Gastroesophageal sphincter (tissue), 4 donors: Measurements from ENCODE around the gene PPARA. TPM values are rescaled to one million over a fixed set of nuclear protein-coding genes. Genes with fewer than 3 reads are reported as not detected.

Experiments
- ATAC-seq: fragments of 150-250 bp; one replicate; pipeline ENCODE4 v1.9.1; 2016; ENCODE audit warnings: mild to moderate bottlenecking, moderate library complexity
- H3K27ac ChIP-seq, 4 donors: fragments of 200-600 bp; sonication (generic) in 3 of 4; 1 replicate in 3 of 4; 2 replicates in 1 of 4; pipeline ENCODE4 v1.5.1; 2016 to 2019
- H3K27me3 ChIP-seq: fragments of 200-600 bp; sonication (generic); one replicate; pipeline ENCODE4 v1.5.1; 2019
- H3K36me3 ChIP-seq, 2 donors: fragments of 200-600 bp; sonication (generic); one replicate each; pipeline ENCODE4 v1.5.1; 2019; ENCODE audit warnings: control low read depth in 1 of 2
- H3K4me1 ChIP-seq, 3 donors: fragments of 200-600 bp; sonication (generic); 1 replicate in 2 of 3; 2 replicates in 1 of 3; pipeline ENCODE4 v1.5.1; 2016 to 2019; ENCODE audit warnings: control low read depth in 2 of 3
- H3K4me3 ChIP-seq, 2 donors: fragments of 200-600 bp; sonication (generic); one replicate each; pipeline ENCODE4 v1.5.1; 2019; ENCODE audit warnings: mild to moderate bottlenecking in 1 of 2, moderate library complexity in 1 of 2
- H3K9me3 ChIP-seq, 3 donors: fragments of 200-600 bp; sonication (generic); one replicate each; pipeline ENCODE4 v1.5.1; 2017 to 2019; ENCODE audit warnings: control low read depth in 2 of 3
- CTCF ChIP-seq, 4 experiments: fragments of 200-600 bp in 2 of 4; fragments of 450-650 bp in 2 of 4; sonication (generic) in 1 of 4; IDR thresholded peaks; one replicate each; pipeline ENCODE4 v1.5.1; 2017 to 2019; ENCODE audit warnings: antibody characterized with exemption in 4 of 4, mild to moderate bottlenecking in 2 of 4, moderate library complexity in 2 of 4
- EP300 ChIP-seq: sonication (generic); formaldehyde crosslinking; IDR thresholded peaks from one replicate; pipeline ENCODE4 v1.6.1; 2017; ENCODE audit warnings: antibody characterized with exemption, mild to moderate bottlenecking
- POLR2A ChIP-seq, 2 donors: fragments of 450-650 bp; IDR thresholded peaks; one replicate each; pipeline ENCODE4 v1.6.1; 2017; ENCODE audit warnings: antibody characterized with exemption in 2 of 2, mild to moderate bottlenecking in 2 of 2, moderate library complexity in 1 of 2
- POLR2AphosphoS5 ChIP-seq: sonication (generic); formaldehyde crosslinking; IDR thresholded peaks from one replicate; pipeline ENCODE4 v1.6.1; 2017; ENCODE audit warnings: antibody characterized with exemption
- WGBS, 2 donors: methylation state at CpG; one replicate each; pipeline ENCODE4 v1.1.5; 2018; ENCODE audit warnings: low coverage in 1 of 2; 5-methylcytosine and 5-hydroxymethylcytosine counted together
- total RNA-seq, 4 donors: library from RNA; depleted of rRNA; stranded (reverse); fragments of >200 nt; gene quantifications; one replicate each; pipeline ENCODE4 v1.1.0, GENCODE V29; 2016

PPARA gene
- total RNA-seq, 4 donors from 2014 or later: 19.5 to 28.5 (median 26.9) TPM

- Histone ChIP-seq H3K36me3 (peaks cover 0 to 97% of the 10 kb centered on the region in 2 donors), H3K27ac (peak overlapping the region in 3 of 4 donors; percentile 80 to 97 (median 87)), H3K4me3 (no peak overlapping the region), H3K9me3 (no peaks in the 10 kb centered on the region), H3K27me3 (no peaks in the 10 kb centered on the region), H3K4me1 (peaks cover 12 to 100% (median 60%) of the 10 kb centered on the region in 3 donors)
- ATAC-seq: peak; percentile 1
- WGBS, 2 donors: 89% methylated on average over 4 of the region's 40 CpGs; no CpG with 5 or more reads in 1 of the 2 donors
- TF ChIP-seq EP300 (no peak), POLR2AphosphoS5 (no peak), CTCF (IDR thresholded peaks at IDR 0.05) (no peak), POLR2A (IDR thresholded peaks at IDR 0.05) (no peak)
Measured at GRCh38 chr22:46104170-46104880, 46.0 kb upstream of the PPARA start.

- Histone ChIP-seq H3K9me3 (no peaks in the 10 kb centered on the region), H3K36me3 (peaks cover 0 to 97% of the 10 kb centered on the region in 2 donors), H3K4me3 (no peak overlapping the region), H3K4me1 (peaks cover 12 to 100% (median 64%) of the 10 kb centered on the region in 3 donors), H3K27me3 (no peaks in the 10 kb centered on the region), H3K27ac (peak overlapping the region; percentile 3 to 97 (median 84))
- TF ChIP-seq CTCF (IDR thresholded peaks at IDR 0.05): no peak
- no peak for TF ChIP-seq POLR2AphosphoS5
- no peak for TF ChIP-seq POLR2A (IDR thresholded peaks at IDR 0.05)
- no peak for TF ChIP-seq EP300
- peak; percentile 2 for ATAC-seq
- no CpG with 5 or more reads among the region's 17 CpGs for WGBS, 2 donors
Measured at GRCh38 chr22:46104881-46105493, 45.3 kb upstream of the PPARA start.

GRCh38 chr22:46105494-46106278 lies 44.6 kb upstream of the PPARA start:
- H3K27ac ChIP-seq: peak overlapping the region; percentile 21 to 97 (median 84)
- ATAC-seq: peak; percentile 18
- no peaks in the 10 kb centered on the region for H3K9me3 ChIP-seq
- TF ChIP-seq POLR2AphosphoS5: peak; percentile 52
- no peak for TF ChIP-seq EP300
- H3K27me3 ChIP-seq: no peaks in the 10 kb centered on the region
- 17 to 40% methylated on average over 1 to 8 of the region's 25 CpGs for WGBS, 2 donors
- H3K4me3 ChIP-seq: no peak overlapping the region
- H3K36me3 ChIP-seq: peaks cover 0 to 97% of the 10 kb centered on the region in 2 donors
- H3K4me1 ChIP-seq: peaks cover 12 to 100% (median 70%) of the 10 kb centered on the region in 3 donors

GRCh38 chr22:46106279-46107022 lies 43.9 kb upstream of the PPARA start:
- Histone ChIP-seq H3K27ac (peak overlapping the region; percentile 3 to 97 (median 84)), H3K4me1 (peaks cover 12 to 100% (median 75%) of the 10 kb centered on the region in 3 donors), H3K36me3 (peaks cover 0 to 95% of the 10 kb centered on the region in 2 donors), H3K27me3 (no peaks in the 10 kb centered on the region), H3K4me3 (no peak overlapping the region), H3K9me3 (no peaks in the 10 kb centered on the region)
- ATAC-seq: no peak
- TF ChIP-seq EP300: no peak
- TF ChIP-seq CTCF (IDR thresholded peaks at IDR 0.05): no peak
- TF ChIP-seq POLR2AphosphoS5: no peak
- WGBS, 2 donors: 6 to 34% methylated on average over 2 to 11 of the region's 19 CpGs
